ENCODE data around the gene ADAMTSL1. TPM values are rescaled to one million over a fixed set of nuclear protein-coding genes. Genes with fewer than 3 reads are reported as not detected.

The ADAMTSL1 gene
- total RNA-seq, 1 experiment from 2014 or later, result not detected

- in situ Hi-C loops (cut with HindIII; ENCODE audit: low pct_unique_long_range_greater_than_20kb, low sequenced_read_pairs), result no loop called here
- Histone ChIP-seq H3K4me3 (ENCODE audit: low read depth in 2 of 2, low read length in 2 of 2) (no peak overlapping the region), H3K9me3 (ENCODE audit: control insufficient read depth, insufficient read depth, low read depth, low read length) (no peaks in the 10 kb centered on the region), H3K27me3 (ENCODE audit: control insufficient read depth, insufficient read depth, low read length) (no peaks in the 10 kb centered on the region), H3K36me3 (ENCODE audit: control insufficient read depth, insufficient read depth, low read length) (no peaks in the 10 kb centered on the region), H3K4me1 (ENCODE audit: control insufficient read depth, insufficient read depth, low read length) (no peaks in the 10 kb centered on the region), H3K27ac (ENCODE audit: low read length) (no peak overlapping the region)
- TF ChIP-seq REST (IDR thresholded peaks at IDR 0.05; ENCODE audit: insufficient read depth in 1 of 2, low read depth in 2 of 2, low read length in 1 of 2) (no peak), SIN3A (IDR thresholded peaks at IDR 0.05; ENCODE audit: borderline replicate concordance, insufficient read depth, low read depth, low read length) (no peak), CTCF (IDR thresholded peaks at IDR 0.05) (no peak), POLR2AphosphoS5 (IDR thresholded peaks at IDR 0.05; ENCODE audit: low read depth, low read length) (no peak), TCF7L2 (IDR thresholded peaks at IDR 0.05; ENCODE audit: low read depth, low read length) (no peak)
- no peak for DNase-seq (ENCODE audit: low read depth, low spot score)
- intact Hi-C loops (cut with micrococcal nuclease; ENCODE audit: unreplicated experiment), result no loop called here
- ChIA-PET CTCF (no interaction called here), POLR2A (no interaction called here)
- no peak for ATAC-seq
- BruUV-seq (replicated peaks), result no TSS peak
Measured at GRCh38 chr9:18723366-18723765, 249.4 kb downstream of the ADAMTSL1 start.

- no peaks in the 10 kb centered on the region for H3K36me3 ChIP-seq (ENCODE audit: control insufficient read depth, insufficient read depth, low read length)
- no peak overlapping the region for H3K27ac ChIP-seq (ENCODE audit: low read length)
- no peaks in the 10 kb centered on the region for H3K27me3 ChIP-seq (ENCODE audit: control insufficient read depth, insufficient read depth, low read length)
- ChIA-PET POLR2A (no interaction called here), CTCF (no interaction called here)
- ATAC-seq (no peak), DNase-seq (ENCODE audit: low read depth, low spot score) (no peak)
- intact Hi-C loops (cut with micrococcal nuclease; ENCODE audit: unreplicated experiment) (no loop called here), in situ Hi-C loops (cut with HindIII; ENCODE audit: low pct_unique_long_range_greater_than_20kb, low sequenced_read_pairs) (no loop called here)
- no TSS peak for BruUV-seq (replicated peaks)
- H3K4me1 ChIP-seq (ENCODE audit: control insufficient read depth, insufficient read depth, low read length), result no peaks in the 10 kb centered on the region
- TF ChIP-seq CTCF (IDR thresholded peaks at IDR 0.05) (no peak), POLR2AphosphoS5 (IDR thresholded peaks at IDR 0.05; ENCODE audit: low read depth, low read length) (no peak), SIN3A (IDR thresholded peaks at IDR 0.05; ENCODE audit: borderline replicate concordance, insufficient read depth, low read depth, low read length) (no peak), REST (IDR thresholded peaks at IDR 0.05; ENCODE audit: insufficient read depth in 1 of 2, low read depth in 2 of 2, low read length in 1 of 2) (no peak), TCF7L2 (IDR thresholded peaks at IDR 0.05; ENCODE audit: low read depth, low read length) (no peak)
- H3K4me3 ChIP-seq (ENCODE audit: low read depth in 2 of 2, low read length in 2 of 2), result no peak overlapping the region
- no peaks in the 10 kb centered on the region for H3K9me3 ChIP-seq (ENCODE audit: control insufficient read depth, insufficient read depth, low read depth, low read length)
Measured at GRCh38 chr9:18726546-18726945, 252.6 kb downstream of the ADAMTSL1 start.

Measured in Panc1 (cell line).